HG02943 (cell line): ENCODE measurements around the gene RFFL.
"Not testable (repeated sequence)": the region's sequence is repeated elsewhere in the genome, so short reads cannot be mapped to it uniquely, and the experiment has no call there.

ENCODE experiments used
- ATAC-seq: cut with Tn5 transposase; IDR thresholded peaks from one replicate; pipeline ENCODE4 v1.9.1; 2021; ENCODE audit warnings: mild to moderate bottlenecking, low read depth, moderate library complexity; ENCODE audit not compliant: unreplicated experiment

Gene RFFL, protein sequence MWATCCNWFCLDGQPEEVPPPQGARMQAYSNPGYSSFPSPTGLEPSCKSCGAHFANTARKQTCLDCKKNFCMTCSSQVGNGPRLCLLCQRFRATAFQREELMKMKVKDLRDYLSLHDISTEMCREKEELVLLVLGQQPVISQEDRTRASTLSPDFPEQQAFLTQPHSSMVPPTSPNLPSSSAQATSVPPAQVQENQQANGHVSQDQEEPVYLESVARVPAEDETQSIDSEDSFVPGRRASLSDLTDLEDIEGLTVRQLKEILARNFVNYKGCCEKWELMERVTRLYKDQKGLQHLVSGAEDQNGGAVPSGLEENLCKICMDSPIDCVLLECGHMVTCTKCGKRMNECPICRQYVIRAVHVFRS

DNA sequence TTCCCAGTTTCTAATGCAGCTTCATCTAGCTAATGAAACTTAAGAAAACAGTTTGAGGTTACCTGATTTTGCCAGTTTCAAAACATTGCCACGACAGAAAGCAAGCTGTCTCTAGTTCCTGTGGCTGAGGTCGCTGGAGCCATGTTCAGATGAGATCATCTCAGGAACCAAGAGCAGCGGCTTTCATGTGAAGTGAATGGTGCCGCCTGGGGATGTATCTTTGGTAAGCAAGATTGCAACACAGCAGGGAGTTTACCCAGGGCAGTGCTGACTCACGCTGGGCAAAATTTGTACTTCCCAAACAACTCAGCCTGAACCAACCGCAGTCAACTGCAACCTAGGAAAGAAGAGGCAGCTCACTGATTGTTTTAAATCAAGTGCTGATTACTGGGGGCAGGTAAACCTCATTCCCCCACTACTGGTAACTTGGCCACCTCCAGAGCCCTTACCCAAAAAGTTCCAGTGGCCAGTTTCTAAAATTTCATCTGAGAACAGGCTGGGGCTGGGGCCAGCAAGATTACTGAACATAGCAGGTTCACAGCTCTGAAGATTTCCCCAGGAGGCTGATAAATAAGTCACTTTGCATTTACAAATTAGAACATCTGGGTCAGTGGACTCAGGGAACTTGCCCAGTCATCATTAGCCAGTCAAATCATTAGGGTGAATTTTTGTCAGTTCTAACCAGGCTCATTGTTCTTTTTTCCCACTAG lies at the start of gene RFFL:
RFFL (minus strand) TSS at position 194 of the 710 bp plus-strand sequence. CDS start 37,154 bp downstream, outside the sequence.
- ATAC-seq, result peak; percentile 90

GRCh38 chr17:35110791-35111190 lies 47.3 kb upstream of the RFFL start:
- not testable (repeated sequence) for ATAC-seq

- ATAC-seq, result no peak
Measured at GRCh38 chr17:35104844-35105450, 41.4 kb upstream of the RFFL start.

- ATAC-seq, result no peak
Measured at GRCh38 chr17:35103271-35103670, 39.8 kb upstream of the RFFL start.

DNA sequence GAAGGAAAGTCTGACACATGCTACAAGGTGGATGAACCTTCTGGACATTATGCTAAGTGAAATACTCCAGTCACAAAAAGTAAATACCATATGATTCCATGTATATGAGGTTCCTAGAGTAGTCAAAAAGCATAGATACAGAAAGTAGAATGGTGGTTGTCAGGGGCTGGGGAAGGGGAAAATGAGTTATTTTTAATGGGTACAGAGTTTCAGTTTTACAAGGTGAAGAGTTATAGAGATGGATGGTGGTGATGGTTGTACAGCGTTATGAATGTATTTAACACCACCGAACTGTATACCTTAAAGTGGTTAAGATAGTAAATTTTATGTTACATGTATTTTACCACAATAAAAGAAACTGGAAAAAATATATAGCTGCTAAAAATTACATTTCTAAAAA lies 38.2 kb upstream of the RFFL start:
- no peak for ATAC-seq

GRCh38 chr17:35101036-35101435 lies 37.5 kb upstream of the RFFL start:
- ATAC-seq, result no peak

- ATAC-seq, result no peak
Measured at GRCh38 chr17:35099908-35100307, 36.4 kb upstream of the RFFL start.

DNA sequence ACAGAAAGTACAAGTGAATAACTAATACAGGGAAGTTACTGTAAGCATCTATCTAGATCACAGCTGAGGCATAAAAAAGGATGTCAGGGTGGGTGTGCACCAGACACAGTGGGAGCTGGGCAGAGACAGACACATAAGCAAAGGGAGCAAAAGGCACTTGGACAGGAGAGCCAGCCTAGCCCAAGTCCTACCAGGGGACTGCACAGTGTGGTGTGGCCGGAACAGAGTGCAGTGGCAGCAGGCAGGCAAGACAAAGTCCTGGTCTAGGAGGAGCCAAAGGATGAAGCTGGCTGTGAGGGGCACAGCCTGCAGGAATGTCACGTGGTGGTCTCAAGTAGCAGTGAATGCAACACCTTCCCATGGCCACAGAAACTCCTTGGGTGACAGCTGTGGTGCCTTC lies 34.3 kb upstream of the RFFL start:
- ATAC-seq, result no peak

GRCh38 chr17:35095741-35096140 lies 32.2 kb upstream of the RFFL start:
- no peak for ATAC-seq

GRCh38 chr17:35094902-35095301 lies 31.4 kb upstream of the RFFL start:
- no peak for ATAC-seq

DNA sequence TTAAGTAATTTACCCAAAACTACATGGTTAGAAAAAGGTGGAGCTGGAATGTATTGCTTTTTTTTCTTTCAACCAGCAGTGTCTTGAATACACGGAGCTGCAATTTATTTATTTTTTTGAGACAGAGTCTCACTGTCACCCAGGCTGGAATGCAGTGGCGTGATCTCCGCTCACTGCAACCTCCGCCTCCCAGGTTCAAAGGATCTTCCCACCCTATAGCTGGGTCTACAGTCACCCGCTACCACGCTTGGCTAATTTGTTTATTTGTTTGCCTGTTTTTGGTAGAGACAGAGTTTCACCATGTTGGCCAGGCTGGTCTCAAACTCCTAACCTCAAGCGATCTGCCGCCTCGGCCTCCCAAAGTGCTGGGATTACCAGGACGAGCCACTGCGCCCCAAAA lies 27.2 kb upstream of the RFFL start:
- not testable (repeated sequence) for ATAC-seq

- no peak for ATAC-seq
Measured at GRCh38 chr17:35089586-35090296, 26.2 kb upstream of the RFFL start.

DNA sequence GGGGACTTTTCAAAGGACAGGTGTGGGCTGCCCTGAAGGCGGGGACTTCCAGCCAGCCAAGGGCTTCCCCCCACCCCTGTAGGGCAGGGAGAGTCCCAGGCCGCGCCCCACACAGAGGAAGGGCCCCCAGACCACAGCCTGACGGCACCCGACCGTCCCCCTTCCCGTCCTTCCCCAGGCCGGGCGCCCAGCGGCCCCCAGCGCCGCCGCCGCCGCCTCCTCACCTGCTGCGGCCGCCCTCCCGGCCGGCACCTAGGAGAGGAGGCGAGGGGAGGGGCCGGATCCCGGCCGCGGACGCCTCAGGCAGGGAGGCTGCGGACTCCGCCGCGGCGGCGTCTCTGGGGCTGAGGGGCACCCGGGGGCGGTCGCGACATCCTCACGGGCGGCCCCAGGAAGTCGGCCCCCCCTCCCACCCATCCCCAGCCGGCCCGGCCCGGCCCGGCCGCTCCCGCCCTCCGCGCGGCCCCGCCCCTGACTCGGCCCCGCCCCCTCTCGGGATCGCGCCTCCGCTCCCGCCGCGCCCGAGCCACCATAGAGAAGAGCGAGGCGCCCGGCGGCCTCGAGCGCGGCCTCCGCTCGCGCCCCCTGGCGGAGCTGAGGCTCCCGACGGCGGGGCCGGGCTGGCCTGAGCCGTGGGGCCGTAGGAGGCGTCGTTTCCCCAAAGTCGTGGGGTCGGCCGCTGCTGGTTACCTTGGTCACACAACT lies 25.5 kb upstream of the RFFL start:
- peak; percentile 73 for ATAC-seq

DNA sequence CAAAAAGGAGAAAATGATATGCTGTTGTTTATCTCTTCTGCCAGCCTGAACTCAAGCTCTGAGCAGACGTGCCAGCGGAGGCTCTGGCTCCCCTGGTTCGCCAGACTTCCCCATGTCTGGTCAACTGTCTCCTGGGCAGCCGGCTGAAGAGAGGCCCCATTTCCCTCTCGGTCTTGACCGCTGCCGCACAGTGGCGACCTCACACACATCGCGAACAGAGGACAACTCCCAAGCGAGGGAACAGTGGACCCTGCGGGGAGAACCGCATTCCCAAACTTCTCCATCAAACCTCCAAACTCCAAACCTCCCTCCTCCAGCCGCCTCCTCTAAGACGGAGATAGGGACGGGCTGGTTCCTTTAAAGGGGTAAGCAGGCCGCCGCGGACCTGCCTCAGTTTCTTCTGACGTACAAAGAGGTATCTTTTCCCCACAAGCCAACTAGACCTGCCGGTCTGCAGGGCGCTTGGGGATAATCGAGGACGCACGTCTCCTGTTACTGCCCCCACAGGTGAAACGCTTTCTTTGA lies 24.9 kb upstream of the RFFL start:
- no peak for ATAC-seq

GRCh38 chr17:35087731-35088355 lies 24.3 kb upstream of the RFFL start:
- ATAC-seq, result no peak

- ATAC-seq, result no peak
Measured at GRCh38 chr17:35086931-35087573, 23.5 kb upstream of the RFFL start.

DNA sequence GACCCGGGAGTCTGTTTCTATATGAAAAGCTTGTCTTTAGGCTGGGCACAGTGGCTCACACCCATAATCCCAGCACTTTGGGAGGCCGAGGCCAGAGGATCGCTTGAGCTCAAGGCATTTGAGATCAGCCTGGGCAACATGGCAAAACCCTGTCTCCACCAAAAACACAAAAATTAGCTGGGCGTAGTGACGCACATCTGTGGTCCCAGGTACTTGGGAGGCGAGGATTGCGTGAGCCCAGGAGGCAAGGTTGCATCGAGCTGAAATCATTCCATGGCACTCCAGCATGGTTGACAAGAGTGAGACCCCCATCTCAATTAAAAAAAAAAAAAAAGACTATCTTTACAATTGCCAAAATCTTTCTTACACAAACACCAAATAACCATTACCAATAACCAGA lies 22.7 kb upstream of the RFFL start:
- no peak for ATAC-seq

DNA sequence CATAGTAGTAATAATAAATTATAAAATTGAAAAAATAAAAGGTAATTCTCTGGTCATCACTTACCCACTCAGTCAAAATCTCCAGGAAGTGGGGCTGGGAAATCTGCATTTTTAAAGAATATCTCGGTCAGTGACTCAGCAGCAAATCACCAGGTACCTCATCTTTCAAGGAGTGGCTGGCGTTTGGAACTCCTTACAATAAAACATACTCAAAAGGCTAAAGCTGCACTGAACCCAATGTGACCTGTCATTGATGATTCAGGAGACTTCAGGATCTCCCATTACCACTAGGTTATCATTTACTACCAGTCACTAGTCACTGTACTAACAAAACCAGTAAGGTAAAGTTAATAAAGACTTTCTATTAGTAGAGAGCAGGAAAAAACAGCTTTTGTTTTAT lies 21.5 kb upstream of the RFFL start:
- ATAC-seq, result no peak

DNA sequence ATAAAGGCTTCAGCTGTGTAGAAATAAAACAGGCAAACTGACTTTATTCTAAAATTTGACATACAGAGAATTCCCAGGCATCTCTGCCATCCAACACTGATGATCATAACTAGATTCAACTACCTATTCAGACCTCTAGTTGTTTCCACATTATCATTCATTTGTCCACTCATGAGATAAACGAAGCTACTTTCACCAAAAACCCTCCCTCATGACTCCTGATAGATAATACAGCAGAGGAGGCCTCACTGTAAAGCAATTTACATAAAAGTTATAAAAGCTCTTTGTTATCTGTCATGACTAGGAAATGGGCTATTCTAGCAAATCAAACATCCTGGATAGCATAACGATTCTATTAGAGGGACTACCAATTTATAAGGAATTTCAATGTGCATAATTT lies 19.6 kb upstream of the RFFL start:
- no peak for ATAC-seq
